Activated T-cell treated with anti-CD3 and anti-CD28 coated beads, Interleukin-2, amount 50 U/mL, for 24 hours (primary cell): ENCODE data around the gene GRIK3.
"Not testable (repeated sequence)": the region's sequence is repeated elsewhere in the genome, so short reads cannot be mapped to it uniquely, and the experiment has no call there.

Experiments
- DNase-seq: peaks from one replicate; pipeline ENCODE4 v3.0.0-alpha.2; 2020
- H3K27ac Mint-ChIP-seq: 2 replicates; pipeline ENCODE4 v1.8.0; 2020; ENCODE audit warnings: mild to moderate bottlenecking, mixed read lengths
- H3K27me3 Mint-ChIP-seq: 2 replicates; pipeline ENCODE4 v1.8.0; 2020; ENCODE audit warnings: mixed read lengths
- H3K36me3 Mint-ChIP-seq: 2 replicates; pipeline ENCODE4 v1.8.0; 2020; ENCODE audit warnings: low read depth, mixed read lengths
- H3K4me1 Mint-ChIP-seq: 2 replicates; pipeline ENCODE4 v1.8.0; 2020; ENCODE audit warnings: low read depth, mixed read lengths
- H3K4me3 Mint-ChIP-seq: 2 replicates; pipeline ENCODE4 v1.8.0; 2020; ENCODE audit warnings: mild to moderate bottlenecking, moderate library complexity, mixed read lengths
- H3K9me3 Mint-ChIP-seq: 2 replicates; pipeline ENCODE4 v1.8.0; 2020; ENCODE audit warnings: mixed read lengths

GRIK3 gene

GRCh38 chr1:36775716-36776115 is 258.6 kb downstream of the GRIK3 start:
- Mint-ChIP-seq H3K9me3 (no peaks in the 10 kb centered on the region), H3K36me3 (no peaks in the 10 kb centered on the region), H3K27ac (no peak overlapping the region), H3K4me3 (no peak overlapping the region), H3K4me1 (no peaks in the 10 kb centered on the region), H3K27me3 (peaks cover 45% of the 10 kb centered on the region)
- no peak for DNase-seq

GRCh38 chr1:36773827-36774541 is 260.3 kb downstream of the GRIK3 start:
- Mint-ChIP-seq H3K27me3 (peaks cover 62% of the 10 kb centered on the region), H3K4me1 (no peaks in the 10 kb centered on the region), H3K36me3 (no peaks in the 10 kb centered on the region), H3K9me3 (no peaks in the 10 kb centered on the region), H3K27ac (no peak overlapping the region), H3K4me3 (no peak overlapping the region)
- no peak for DNase-seq

- Mint-ChIP-seq H3K4me1 (no peaks in the 10 kb centered on the region), H3K9me3 (no peaks in the 10 kb centered on the region), H3K4me3 (no peak overlapping the region), H3K36me3 (no peaks in the 10 kb centered on the region), H3K27ac (no peak overlapping the region), H3K27me3 (peaks cover 63% of the 10 kb centered on the region)
- no peak for DNase-seq
Observed at GRCh38 chr1:36772647-36773495, 261.4 kb downstream of the GRIK3 start.

- Mint-ChIP-seq H3K36me3 (no peaks in the 10 kb centered on the region), H3K4me1 (no peaks in the 10 kb centered on the region), H3K27ac (no peak overlapping the region), H3K27me3 (peaks cover 63% of the 10 kb centered on the region), H3K4me3 (no peak overlapping the region), H3K9me3 (no peaks in the 10 kb centered on the region)
- DNase-seq = no peak
Observed at GRCh38 chr1:36771660-36772284, 262.5 kb downstream of the GRIK3 start.

- Mint-ChIP-seq H3K4me3 (no peak overlapping the region), H3K27me3 (peaks cover 60% of the 10 kb centered on the region), H3K4me1 (no peaks in the 10 kb centered on the region), H3K9me3 (no peaks in the 10 kb centered on the region), H3K36me3 (no peaks in the 10 kb centered on the region), H3K27ac (no peak overlapping the region)
- DNase-seq = no peak
Observed at GRCh38 chr1:36771240-36771639, 263.1 kb downstream of the GRIK3 start.

GRCh38 chr1:36769886-36770830 is 264.2 kb downstream of the GRIK3 start:
- no peak for DNase-seq
- no peak overlapping the region for H3K27ac Mint-ChIP-seq
- H3K4me3 Mint-ChIP-seq = no peak overlapping the region
- no peaks in the 10 kb centered on the region for H3K4me1 Mint-ChIP-seq
- H3K9me3 Mint-ChIP-seq = no peaks in the 10 kb centered on the region
- H3K27me3 Mint-ChIP-seq = peaks cover 51% of the 10 kb centered on the region
- no peaks in the 10 kb centered on the region for H3K36me3 Mint-ChIP-seq

GRCh38 chr1:36768486-36769178 is 265.7 kb downstream of the GRIK3 start:
- no peaks in the 10 kb centered on the region for H3K4me1 Mint-ChIP-seq
- H3K27me3 Mint-ChIP-seq = peaks cover 37% of the 10 kb centered on the region
- H3K36me3 Mint-ChIP-seq = no peaks in the 10 kb centered on the region
- no peak overlapping the region for H3K4me3 Mint-ChIP-seq
- no peak for DNase-seq
- no peaks in the 10 kb centered on the region for H3K9me3 Mint-ChIP-seq
- H3K27ac Mint-ChIP-seq = no peak overlapping the region

GRCh38 chr1:36767429-36767828 is 266.9 kb downstream of the GRIK3 start:
- H3K27me3 Mint-ChIP-seq = peaks cover 30% of the 10 kb centered on the region
- not testable (repeated sequence) for H3K4me3 Mint-ChIP-seq, H3K9me3 Mint-ChIP-seq, H3K36me3 Mint-ChIP-seq, DNase-seq, H3K27ac Mint-ChIP-seq, H3K4me1 Mint-ChIP-seq

GRCh38 chr1:36766481-36766880 is 267.8 kb downstream of the GRIK3 start:
- no peaks in the 10 kb centered on the region for H3K9me3 Mint-ChIP-seq
- no peak for DNase-seq
- H3K27ac Mint-ChIP-seq = no peak overlapping the region
- no peaks in the 10 kb centered on the region for H3K4me1 Mint-ChIP-seq
- H3K36me3 Mint-ChIP-seq = no peaks in the 10 kb centered on the region
- H3K4me3 Mint-ChIP-seq = no peak overlapping the region
- peaks cover 23% of the 10 kb centered on the region for H3K27me3 Mint-ChIP-seq

GRCh38 chr1:36765785-36766300 is 268.5 kb downstream of the GRIK3 start:
- H3K4me3 Mint-ChIP-seq = no peak overlapping the region
- no peaks in the 10 kb centered on the region for H3K4me1 Mint-ChIP-seq
- H3K36me3 Mint-ChIP-seq = no peaks in the 10 kb centered on the region
- H3K27ac Mint-ChIP-seq = no peak overlapping the region
- no peaks in the 10 kb centered on the region for H3K9me3 Mint-ChIP-seq
- peaks cover 19% of the 10 kb centered on the region for H3K27me3 Mint-ChIP-seq
- DNase-seq = no peak

GRCh38 chr1:36764798-36765197 is 269.5 kb downstream of the GRIK3 start:
- Mint-ChIP-seq H3K4me1 (no peaks in the 10 kb centered on the region), H3K36me3 (no peaks in the 10 kb centered on the region), H3K27ac (no peak overlapping the region), H3K27me3 (peaks cover 13% of the 10 kb centered on the region), H3K4me3 (no peak overlapping the region), H3K9me3 (no peaks in the 10 kb centered on the region)
- DNase-seq = no peak

GRCh38 chr1:36763771-36764170 is 270.5 kb downstream of the GRIK3 start:
- no peaks in the 10 kb centered on the region for H3K4me1 Mint-ChIP-seq
- no peak overlapping the region for H3K27ac Mint-ChIP-seq
- DNase-seq = no peak
- H3K36me3 Mint-ChIP-seq = no peaks in the 10 kb centered on the region
- H3K4me3 Mint-ChIP-seq = no peak overlapping the region
- peaks cover 2% of the 10 kb centered on the region for H3K9me3 Mint-ChIP-seq
- peaks cover 7% of the 10 kb centered on the region for H3K27me3 Mint-ChIP-seq

- DNase-seq = no peak
- Mint-ChIP-seq H3K4me1 (no peaks in the 10 kb centered on the region), H3K36me3 (no peaks in the 10 kb centered on the region), H3K27me3 (peaks cover 11% of the 10 kb centered on the region), H3K4me3 (no peak overlapping the region), H3K27ac (no peak overlapping the region), H3K9me3 (peaks cover 2% of the 10 kb centered on the region)
Observed at GRCh38 chr1:36762174-36762573, 272.1 kb downstream of the GRIK3 start.
